ENCODE results near the gene OR6C2.
"Not testable (repeated sequence)": the region's sequence is repeated elsewhere in the genome, so short reads cannot be mapped to it uniquely, and the experiment has no call there.

The OR6C2 gene

DNA sequence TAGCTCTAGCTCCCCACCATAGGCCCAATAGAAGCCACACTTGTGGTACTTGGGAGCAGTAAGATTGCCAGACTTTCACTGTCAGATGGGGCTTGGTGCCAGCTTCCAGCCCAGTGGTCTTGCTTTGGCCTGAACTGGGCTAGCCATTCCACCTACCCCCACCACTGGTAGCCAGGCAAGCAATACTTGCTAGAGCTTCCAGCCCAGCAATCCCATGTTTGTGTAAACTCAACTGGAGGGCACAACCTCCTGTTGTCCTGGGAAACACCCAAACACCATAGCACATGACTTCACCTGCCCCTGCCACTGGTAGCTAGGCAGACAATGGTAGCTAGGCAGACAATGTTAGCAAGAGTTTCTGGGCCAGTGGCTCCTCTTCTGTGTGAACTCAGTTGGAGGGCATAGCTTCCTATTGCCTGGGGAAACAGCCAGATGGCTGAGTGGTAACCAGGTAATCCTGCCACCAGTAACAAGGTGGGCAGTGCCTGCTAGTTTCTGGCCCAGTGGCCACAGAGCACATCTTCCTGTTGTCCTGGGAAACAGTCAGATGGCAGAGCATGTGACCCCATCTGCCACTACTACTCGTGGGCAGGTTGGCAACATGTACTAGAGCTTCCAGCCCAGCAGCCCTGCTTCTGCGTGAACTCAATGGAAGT, 23.4 kb upstream of the OR6C2 start:
- H3K4me1 ChIP-seq (ENCODE audit: control insufficient read depth, insufficient read depth, low read length, poor library complexity, severe bottlenecking), result no peaks in the 10 kb centered on the region
- no peaks in the 10 kb centered on the region for H3K36me3 ChIP-seq (ENCODE audit: control insufficient read depth, insufficient read depth, low read length)
- no peak overlapping the region for H3K27ac ChIP-seq (ENCODE audit: insufficient read depth, low read length, poor library complexity, severe bottlenecking)
- H3K9me3 ChIP-seq (ENCODE audit: control insufficient read depth, low read length), result no peaks in the 10 kb centered on the region
- no peak overlapping the region for H3K4me3 ChIP-seq (ENCODE audit: insufficient read depth, low read depth, low read length, poor library complexity, severe bottlenecking)
- no peaks in the 10 kb centered on the region for H3K27me3 ChIP-seq (replicated peaks; ENCODE audit: control insufficient read depth, insufficient read depth, low read length, poor library complexity, severe bottlenecking)
- no peak for DNase-seq

DNA sequence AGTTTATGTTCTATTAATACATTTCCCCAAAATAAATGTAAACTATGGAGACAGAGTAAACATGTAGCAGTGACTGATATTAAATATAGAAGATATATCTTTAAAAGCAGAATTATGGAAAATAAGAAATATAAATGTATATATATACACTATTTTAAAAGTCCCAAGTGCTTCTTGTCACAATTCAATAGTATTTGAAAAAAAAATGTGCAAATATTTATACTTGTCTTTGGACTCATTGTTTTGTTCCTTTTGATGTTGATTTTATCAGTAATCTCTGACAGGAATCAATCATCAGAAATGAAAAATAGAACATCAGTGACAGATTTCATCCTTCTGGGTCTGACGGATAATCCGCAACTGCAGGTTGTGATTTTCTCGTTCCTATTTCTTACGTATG, 17.9 kb upstream of the OR6C2 start, which contains the start of gene OR6C76:
OR6C76 (plus strand) TSS at position 301 of the 400 bp plus-strand sequence; CDS start at position 301, 0 bp downstream.
- DNase-seq, result no peak

GRCh38 chr12:55428331-55429243, 15.3 kb upstream of the OR6C2 start:
- H3K27me3 ChIP-seq (replicated peaks; ENCODE audit: control insufficient read depth, insufficient read depth, low read length, poor library complexity, severe bottlenecking), result no peaks in the 10 kb centered on the region
- H3K27ac ChIP-seq (ENCODE audit: insufficient read depth, low read length, poor library complexity, severe bottlenecking), result no peak overlapping the region
- DNase-seq, result no peak
- H3K9me3 ChIP-seq (ENCODE audit: control insufficient read depth, low read length), result no peaks in the 10 kb centered on the region
- no peak overlapping the region for H3K4me3 ChIP-seq (ENCODE audit: insufficient read depth, low read depth, low read length, poor library complexity, severe bottlenecking)
- H3K36me3 ChIP-seq (ENCODE audit: control insufficient read depth, insufficient read depth, low read length), result no peaks in the 10 kb centered on the region
- H3K4me1 ChIP-seq (ENCODE audit: control insufficient read depth, insufficient read depth, low read length, poor library complexity, severe bottlenecking), result no peaks in the 10 kb centered on the region

More for the DNA sequence above, 17.9 kb upstream of the OR6C2 start, which contains the start of gene OR6C76:
- H3K9me3 ChIP-seq (ENCODE audit: control insufficient read depth, low read length), result no peaks in the 10 kb centered on the region
- H3K27ac ChIP-seq (ENCODE audit: insufficient read depth, low read length, poor library complexity, severe bottlenecking), result no peak within 1 kb of the TSS
- no peak within 1 kb of the TSS for H3K4me3 ChIP-seq (ENCODE audit: insufficient read depth, low read depth, low read length, poor library complexity, severe bottlenecking)
- no peaks in the 10 kb centered on the region for H3K27me3 ChIP-seq (replicated peaks; ENCODE audit: control insufficient read depth, insufficient read depth, low read length, poor library complexity, severe bottlenecking)
- no peaks in the 10 kb centered on the region for H3K4me1 ChIP-seq (ENCODE audit: control insufficient read depth, insufficient read depth, low read length, poor library complexity, severe bottlenecking)
- H3K36me3 ChIP-seq (ENCODE audit: control insufficient read depth, insufficient read depth, low read length), result no peaks in the 10 kb centered on the region

GRCh38 chr12:55441233-55441632, 2.6 kb upstream of the OR6C2 start:
- H3K36me3 ChIP-seq (ENCODE audit: control insufficient read depth, insufficient read depth, low read length); H3K9me3 ChIP-seq (ENCODE audit: control insufficient read depth, low read length); H3K27me3 ChIP-seq (replicated peaks; ENCODE audit: control insufficient read depth, insufficient read depth, low read length, poor library complexity, severe bottlenecking); H3K4me3 ChIP-seq (ENCODE audit: insufficient read depth, low read depth, low read length, poor library complexity, severe bottlenecking); H3K27ac ChIP-seq (ENCODE audit: insufficient read depth, low read length, poor library complexity, severe bottlenecking); DNase-seq; H3K4me1 ChIP-seq (ENCODE audit: control insufficient read depth, insufficient read depth, low read length, poor library complexity, severe bottlenecking): not testable (repeated sequence)

- Histone ChIP-seq H3K36me3 (ENCODE audit: control insufficient read depth, insufficient read depth, low read length) (no peaks in the 10 kb centered on the region), H3K27ac (ENCODE audit: insufficient read depth, low read length, poor library complexity, severe bottlenecking) (no peak overlapping the region), H3K4me3 (ENCODE audit: insufficient read depth, low read depth, low read length, poor library complexity, severe bottlenecking) (no peak overlapping the region), H3K4me1 (ENCODE audit: control insufficient read depth, insufficient read depth, low read length, poor library complexity, severe bottlenecking) (no peaks in the 10 kb centered on the region), H3K27me3 (replicated peaks; ENCODE audit: control insufficient read depth, insufficient read depth, low read length, poor library complexity, severe bottlenecking) (no peaks in the 10 kb centered on the region), H3K9me3 (ENCODE audit: control insufficient read depth, low read length) (no peaks in the 10 kb centered on the region)
- no peak for DNase-seq
Observed at GRCh38 chr12:55445357-55445756, 1.5 kb downstream of the OR6C2 start.

DNA sequence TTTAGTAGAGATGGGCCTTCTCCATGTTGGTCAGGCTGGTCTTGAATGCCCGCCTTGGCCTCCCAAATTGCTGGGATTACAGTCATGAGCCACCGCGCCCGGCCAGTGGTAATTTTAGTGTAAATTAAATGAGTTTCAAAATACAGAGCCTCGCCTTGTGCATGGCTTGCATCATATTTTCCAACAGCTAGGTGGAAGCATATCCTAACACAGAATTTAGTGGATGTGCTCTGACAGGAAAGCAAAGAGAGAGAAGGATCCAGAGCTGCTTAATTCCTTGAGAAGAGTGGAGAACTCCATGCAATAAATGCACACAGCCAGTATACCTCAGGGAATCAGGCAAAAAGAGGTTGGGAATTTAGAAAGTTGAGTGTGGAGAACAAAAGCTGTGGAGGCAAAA, 2.5 kb downstream of the OR6C2 start:
- H3K4me1 ChIP-seq (ENCODE audit: control insufficient read depth, insufficient read depth, low read length, poor library complexity, severe bottlenecking), result no peaks in the 10 kb centered on the region
- no peak overlapping the region for H3K27ac ChIP-seq (ENCODE audit: insufficient read depth, low read length, poor library complexity, severe bottlenecking)
- no peak overlapping the region for H3K4me3 ChIP-seq (ENCODE audit: insufficient read depth, low read depth, low read length, poor library complexity, severe bottlenecking)
- no peaks in the 10 kb centered on the region for H3K9me3 ChIP-seq (ENCODE audit: control insufficient read depth, low read length)
- no peaks in the 10 kb centered on the region for H3K36me3 ChIP-seq (ENCODE audit: control insufficient read depth, insufficient read depth, low read length)
- DNase-seq, result no peak
- H3K27me3 ChIP-seq (replicated peaks; ENCODE audit: control insufficient read depth, insufficient read depth, low read length, poor library complexity, severe bottlenecking), result no peaks in the 10 kb centered on the region

DNA sequence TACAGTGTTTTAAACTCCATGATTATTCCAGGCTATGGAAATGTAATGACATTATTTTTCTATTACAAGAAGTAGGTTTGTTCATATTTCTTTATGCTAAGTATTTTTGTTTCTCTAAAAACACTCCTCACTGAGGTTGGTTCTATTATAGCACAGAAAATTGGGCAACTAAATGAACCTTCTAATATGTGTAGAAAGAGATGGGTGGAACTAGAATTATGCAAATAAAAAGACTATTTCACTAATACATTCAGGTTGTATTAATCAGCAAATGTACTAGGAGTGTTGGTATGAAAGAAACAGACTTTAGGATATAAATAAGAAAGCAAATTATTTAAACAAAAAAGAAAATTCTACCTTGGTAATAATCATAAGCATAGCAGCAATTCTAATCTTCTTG, 4.9 kb downstream of the OR6C2 start:
- no peaks in the 10 kb centered on the region for H3K36me3 ChIP-seq (ENCODE audit: control insufficient read depth, insufficient read depth, low read length)
- H3K9me3 ChIP-seq (ENCODE audit: control insufficient read depth, low read length), result no peaks in the 10 kb centered on the region
- H3K4me3 ChIP-seq (ENCODE audit: insufficient read depth, low read depth, low read length, poor library complexity, severe bottlenecking), result no peak overlapping the region
- DNase-seq, result no peak
- no peak overlapping the region for H3K27ac ChIP-seq (ENCODE audit: insufficient read depth, low read length, poor library complexity, severe bottlenecking)
- H3K4me1 ChIP-seq (ENCODE audit: control insufficient read depth, insufficient read depth, low read length, poor library complexity, severe bottlenecking), result no peaks in the 10 kb centered on the region
- no peaks in the 10 kb centered on the region for H3K27me3 ChIP-seq (replicated peaks; ENCODE audit: control insufficient read depth, insufficient read depth, low read length, poor library complexity, severe bottlenecking)

DNA sequence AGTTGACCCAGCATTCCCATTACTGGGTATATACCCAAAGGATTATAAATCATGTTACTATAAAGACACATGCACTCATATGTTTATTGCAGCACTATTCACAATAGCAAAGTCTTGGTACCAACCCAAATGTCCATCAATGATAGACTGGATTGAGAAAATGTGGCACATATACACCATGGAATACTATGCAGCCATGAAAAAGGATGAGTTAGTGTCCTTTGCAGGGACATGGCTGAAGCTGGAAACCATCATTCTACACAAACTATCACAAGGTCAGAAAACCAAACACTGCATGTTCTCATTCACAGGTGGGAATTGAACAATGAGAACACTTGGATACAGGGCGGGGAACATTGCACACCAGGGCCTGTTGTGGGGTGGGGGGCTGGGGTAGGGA, 21.1 kb downstream of the OR6C2 start:
- H3K36me3 ChIP-seq (ENCODE audit: control insufficient read depth, insufficient read depth, low read length); DNase-seq; H3K4me1 ChIP-seq (ENCODE audit: control insufficient read depth, insufficient read depth, low read length, poor library complexity, severe bottlenecking): not testable (repeated sequence)

DNA sequence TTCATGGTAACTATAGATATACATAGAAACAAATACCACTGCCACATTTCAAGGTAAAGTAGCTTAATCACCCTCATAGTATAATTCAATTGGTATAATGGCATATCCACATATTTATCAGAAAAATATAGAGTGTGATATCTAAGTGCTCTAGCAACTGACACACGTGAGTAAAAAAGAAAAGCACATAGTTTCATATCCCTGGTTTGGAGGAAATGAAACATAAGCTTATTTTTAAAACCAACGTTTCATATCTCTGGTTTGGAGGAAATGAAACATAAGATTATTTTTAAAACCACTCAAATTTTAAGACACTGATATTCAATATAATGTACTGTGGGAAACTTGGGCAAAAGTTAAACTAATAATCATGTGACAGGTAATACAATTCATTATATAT, 24.0 kb downstream of the OR6C2 start:
- H3K9me3 ChIP-seq (ENCODE audit: control insufficient read depth, low read length), result no peaks in the 10 kb centered on the region
- H3K36me3 ChIP-seq (ENCODE audit: control insufficient read depth, insufficient read depth, low read length), result no peaks in the 10 kb centered on the region
- H3K27me3 ChIP-seq (replicated peaks; ENCODE audit: control insufficient read depth, insufficient read depth, low read length, poor library complexity, severe bottlenecking), result no peaks in the 10 kb centered on the region
- no peak overlapping the region for H3K4me3 ChIP-seq (ENCODE audit: insufficient read depth, low read depth, low read length, poor library complexity, severe bottlenecking)
- DNase-seq, result no peak
- H3K4me1 ChIP-seq (ENCODE audit: control insufficient read depth, insufficient read depth, low read length, poor library complexity, severe bottlenecking), result no peaks in the 10 kb centered on the region
- no peak overlapping the region for H3K27ac ChIP-seq (ENCODE audit: insufficient read depth, low read length, poor library complexity, severe bottlenecking)

More for the DNA sequence above, 21.1 kb downstream of the OR6C2 start:
- H3K27me3 ChIP-seq (replicated peaks; ENCODE audit: control insufficient read depth, insufficient read depth, low read length, poor library complexity, severe bottlenecking); H3K4me3 ChIP-seq (ENCODE audit: insufficient read depth, low read depth, low read length, poor library complexity, severe bottlenecking); H3K9me3 ChIP-seq (ENCODE audit: control insufficient read depth, low read length); H3K27ac ChIP-seq (ENCODE audit: insufficient read depth, low read length, poor library complexity, severe bottlenecking): not testable (repeated sequence)

DNA sequence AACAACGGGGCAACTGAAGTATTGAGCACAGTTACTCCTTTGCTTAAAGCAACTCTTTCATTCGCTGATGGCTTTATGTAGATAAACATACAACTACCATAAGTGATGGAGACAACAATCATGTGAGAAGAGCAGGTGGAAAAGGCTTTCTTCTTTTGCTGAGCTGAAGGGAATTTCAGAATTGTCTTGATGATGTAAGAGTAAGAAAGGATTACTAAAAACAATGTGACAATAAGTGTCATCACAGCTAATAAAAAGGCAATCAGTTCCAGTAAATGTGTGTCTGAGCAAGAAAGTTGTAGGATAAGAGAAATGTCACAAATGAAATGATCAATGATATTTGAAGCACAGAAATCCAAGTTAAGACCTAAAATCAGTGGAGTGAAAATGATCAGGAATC, 25.4 kb downstream of the OR6C2 start:
- Histone ChIP-seq H3K9me3 (ENCODE audit: control insufficient read depth, low read length) (no peaks in the 10 kb centered on the region), H3K4me3 (ENCODE audit: insufficient read depth, low read depth, low read length, poor library complexity, severe bottlenecking) (no peak overlapping the region), H3K27ac (ENCODE audit: insufficient read depth, low read length, poor library complexity, severe bottlenecking) (no peak overlapping the region), H3K36me3 (ENCODE audit: control insufficient read depth, insufficient read depth, low read length) (no peaks in the 10 kb centered on the region), H3K4me1 (ENCODE audit: control insufficient read depth, insufficient read depth, low read length, poor library complexity, severe bottlenecking) (no peaks in the 10 kb centered on the region), H3K27me3 (replicated peaks; ENCODE audit: control insufficient read depth, insufficient read depth, low read length, poor library complexity, severe bottlenecking) (no peaks in the 10 kb centered on the region)
- DNase-seq, result no peak
